ENCODE measurements around the gene SCN3B.
A peak's percentile ranks its signal among the peaks of the same experiment; 100 is the strongest.

The SCN3B gene

GRCh38 chr11:123654566-123655081 is at the start of gene SCN3B:
SCN3B (minus strand) TSS chr11:123654624; CDS start chr11:123653801, 823 bp downstream.
- H3K27me3 ChIP-seq (replicated peaks; ENCODE audit: control insufficient read depth, insufficient read depth, low read length), result peaks cover 55% of the 10 kb centered on the region
- DNase-seq (ENCODE audit: low read depth), result peak; percentile 61
- no peaks in the 10 kb centered on the region for H3K36me3 ChIP-seq (ENCODE audit: control insufficient read depth, insufficient read depth, low read length, severe bottlenecking)
- H3K4me1 ChIP-seq (ENCODE audit: control insufficient read depth, insufficient read depth, low read length), result peaks cover 5% of the 10 kb centered on the region
- H3K9ac ChIP-seq (ENCODE audit: low read length), result no peak within 1 kb of the TSS
- H3K9me3 ChIP-seq (ENCODE audit: control insufficient read depth, low read length), result no peaks in the 10 kb centered on the region
- peak within 1 kb of the TSS; percentile 84 for H3K4me3 ChIP-seq (ENCODE audit: low read length)

GRCh38 chr11:123702696-123703095 is 48.3 kb upstream of the SCN3B start:
- Histone ChIP-seq H3K27me3 (replicated peaks; ENCODE audit: control insufficient read depth, insufficient read depth, low read length) (peaks cover 37% of the 10 kb centered on the region), H3K9me3 (ENCODE audit: control insufficient read depth, low read length) (peaks cover 11% of the 10 kb centered on the region), H3K4me3 (ENCODE audit: low read length) (no peak overlapping the region), H3K9ac (ENCODE audit: low read length) (no peak overlapping the region), H3K36me3 (ENCODE audit: control insufficient read depth, insufficient read depth, low read length, severe bottlenecking) (no peaks in the 10 kb centered on the region), H3K4me1 (ENCODE audit: control insufficient read depth, insufficient read depth, low read length) (peaks cover 3% of the 10 kb centered on the region)
- DNase-seq (ENCODE audit: low read depth), result no peak

- no peaks in the 10 kb centered on the region for H3K36me3 ChIP-seq (ENCODE audit: control insufficient read depth, insufficient read depth, low read length, severe bottlenecking)
- peaks cover 11% of the 10 kb centered on the region for H3K9me3 ChIP-seq (ENCODE audit: control insufficient read depth, low read length)
- peaks cover 3% of the 10 kb centered on the region for H3K4me1 ChIP-seq (ENCODE audit: control insufficient read depth, insufficient read depth, low read length)
- no peak overlapping the region for H3K4me3 ChIP-seq (ENCODE audit: low read length)
- peak; percentile 3 for DNase-seq (ENCODE audit: low read depth)
- peaks cover 37% of the 10 kb centered on the region for H3K27me3 ChIP-seq (replicated peaks; ENCODE audit: control insufficient read depth, insufficient read depth, low read length)
- H3K9ac ChIP-seq (ENCODE audit: low read length), result no peak overlapping the region
Observed at GRCh38 chr11:123702139-123702538, 47.7 kb upstream of the SCN3B start.

GRCh38 chr11:123700772-123701171 is 46.3 kb upstream of the SCN3B start:
- Histone ChIP-seq H3K4me3 (ENCODE audit: low read length) (no peak overlapping the region), H3K27me3 (replicated peaks; ENCODE audit: control insufficient read depth, insufficient read depth, low read length) (peaks cover 42% of the 10 kb centered on the region), H3K4me1 (ENCODE audit: control insufficient read depth, insufficient read depth, low read length) (peaks cover 3% of the 10 kb centered on the region), H3K9me3 (ENCODE audit: control insufficient read depth, low read length) (peaks cover 11% of the 10 kb centered on the region), H3K9ac (ENCODE audit: low read length) (no peak overlapping the region), H3K36me3 (ENCODE audit: control insufficient read depth, insufficient read depth, low read length, severe bottlenecking) (no peaks in the 10 kb centered on the region)
- DNase-seq (ENCODE audit: low read depth), result no peak

- peaks cover 49% of the 10 kb centered on the region for H3K27me3 ChIP-seq (replicated peaks; ENCODE audit: control insufficient read depth, insufficient read depth, low read length)
- peaks cover 8% of the 10 kb centered on the region for H3K4me1 ChIP-seq (ENCODE audit: control insufficient read depth, insufficient read depth, low read length)
- DNase-seq (ENCODE audit: low read depth), result no peak
- peaks cover 11% of the 10 kb centered on the region for H3K9me3 ChIP-seq (ENCODE audit: control insufficient read depth, low read length)
- H3K36me3 ChIP-seq (ENCODE audit: control insufficient read depth, insufficient read depth, low read length, severe bottlenecking), result no peaks in the 10 kb centered on the region
- H3K4me3 ChIP-seq (ENCODE audit: low read length), result no peak overlapping the region
- H3K9ac ChIP-seq (ENCODE audit: low read length), result no peak overlapping the region
Observed at GRCh38 chr11:123698546-123699127, 44.2 kb upstream of the SCN3B start.

- no peak overlapping the region for H3K4me3 ChIP-seq (ENCODE audit: low read length)
- peaks cover 11% of the 10 kb centered on the region for H3K9me3 ChIP-seq (ENCODE audit: control insufficient read depth, low read length)
- peaks cover 36% of the 10 kb centered on the region for H3K27me3 ChIP-seq (replicated peaks; ENCODE audit: control insufficient read depth, insufficient read depth, low read length)
- no peaks in the 10 kb centered on the region for H3K36me3 ChIP-seq (ENCODE audit: control insufficient read depth, insufficient read depth, low read length, severe bottlenecking)
- peak; percentile 3 for DNase-seq (ENCODE audit: low read depth)
- H3K9ac ChIP-seq (ENCODE audit: low read length), result no peak overlapping the region
- peaks cover 5% of the 10 kb centered on the region for H3K4me1 ChIP-seq (ENCODE audit: control insufficient read depth, insufficient read depth, low read length)
Observed at GRCh38 chr11:123696183-123696582, 41.8 kb upstream of the SCN3B start.

GRCh38 chr11:123695231-123695630 is 40.8 kb upstream of the SCN3B start:
- no peaks in the 10 kb centered on the region for H3K36me3 ChIP-seq (ENCODE audit: control insufficient read depth, insufficient read depth, low read length, severe bottlenecking)
- no peak for DNase-seq (ENCODE audit: low read depth)
- H3K9me3 ChIP-seq (ENCODE audit: control insufficient read depth, low read length), result peaks cover 11% of the 10 kb centered on the region
- no peak overlapping the region for H3K9ac ChIP-seq (ENCODE audit: low read length)
- H3K4me1 ChIP-seq (ENCODE audit: control insufficient read depth, insufficient read depth, low read length), result peaks cover 5% of the 10 kb centered on the region
- H3K27me3 ChIP-seq (replicated peaks; ENCODE audit: control insufficient read depth, insufficient read depth, low read length), result peaks cover 38% of the 10 kb centered on the region
- H3K4me3 ChIP-seq (ENCODE audit: low read length), result no peak overlapping the region

GRCh38 chr11:123694551-123694950 is 40.1 kb upstream of the SCN3B start:
- peaks cover 45% of the 10 kb centered on the region for H3K27me3 ChIP-seq (replicated peaks; ENCODE audit: control insufficient read depth, insufficient read depth, low read length)
- no peak overlapping the region for H3K9ac ChIP-seq (ENCODE audit: low read length)
- peaks cover 4% of the 10 kb centered on the region for H3K9me3 ChIP-seq (ENCODE audit: control insufficient read depth, low read length)
- DNase-seq (ENCODE audit: low read depth), result peak; percentile 27
- H3K4me3 ChIP-seq (ENCODE audit: low read length), result no peak overlapping the region
- H3K36me3 ChIP-seq (ENCODE audit: control insufficient read depth, insufficient read depth, low read length, severe bottlenecking), result no peaks in the 10 kb centered on the region
- peaks cover 5% of the 10 kb centered on the region for H3K4me1 ChIP-seq (ENCODE audit: control insufficient read depth, insufficient read depth, low read length)

GRCh38 chr11:123692961-123693360 is 38.5 kb upstream of the SCN3B start:
- no peaks in the 10 kb centered on the region for H3K9me3 ChIP-seq (ENCODE audit: control insufficient read depth, low read length)
- H3K36me3 ChIP-seq (ENCODE audit: control insufficient read depth, insufficient read depth, low read length, severe bottlenecking), result no peaks in the 10 kb centered on the region
- H3K4me1 ChIP-seq (ENCODE audit: control insufficient read depth, insufficient read depth, low read length), result peaks cover 5% of the 10 kb centered on the region
- no peak for DNase-seq (ENCODE audit: low read depth)
- H3K4me3 ChIP-seq (ENCODE audit: low read length), result no peak overlapping the region
- H3K9ac ChIP-seq (ENCODE audit: low read length), result no peak overlapping the region
- peaks cover 32% of the 10 kb centered on the region for H3K27me3 ChIP-seq (replicated peaks; ENCODE audit: control insufficient read depth, insufficient read depth, low read length)

- Histone ChIP-seq H3K36me3 (ENCODE audit: control insufficient read depth, insufficient read depth, low read length, severe bottlenecking) (no peaks in the 10 kb centered on the region), H3K4me1 (ENCODE audit: control insufficient read depth, insufficient read depth, low read length) (peaks cover 5% of the 10 kb centered on the region), H3K4me3 (ENCODE audit: low read length) (no peak overlapping the region), H3K9ac (ENCODE audit: low read length) (no peak overlapping the region), H3K9me3 (ENCODE audit: control insufficient read depth, low read length) (no peaks in the 10 kb centered on the region), H3K27me3 (replicated peaks; ENCODE audit: control insufficient read depth, insufficient read depth, low read length) (peaks cover 38% of the 10 kb centered on the region)
- no peak for DNase-seq (ENCODE audit: low read depth)
Observed at GRCh38 chr11:123690485-123690884, 36.1 kb upstream of the SCN3B start.

GRCh38 chr11:123684601-123685000 is 30.2 kb upstream of the SCN3B start:
- Histone ChIP-seq H3K9me3 (ENCODE audit: control insufficient read depth, low read length) (no peaks in the 10 kb centered on the region), H3K9ac (ENCODE audit: low read length) (no peak overlapping the region), H3K4me3 (ENCODE audit: low read length) (no peak overlapping the region), H3K4me1 (ENCODE audit: control insufficient read depth, insufficient read depth, low read length) (no peaks in the 10 kb centered on the region), H3K36me3 (ENCODE audit: control insufficient read depth, insufficient read depth, low read length, severe bottlenecking) (no peaks in the 10 kb centered on the region), H3K27me3 (replicated peaks; ENCODE audit: control insufficient read depth, insufficient read depth, low read length) (peaks cover 36% of the 10 kb centered on the region)
- no peak for DNase-seq (ENCODE audit: low read depth)

All from adipocyte (in vitro differentiated cells).